ENCODE results near the gene SCAMP5.

GRCh38 chr15:75052972-75053747 lies 57.8 kb downstream of the SCAMP5 start:
- TF ChIP-seq CTCF (conservative IDR thresholded peaks at IDR 0.05; ENCODE audit: low read length) (no peak), EZH2phosphoT487 (IDR thresholded peaks at IDR 0.05; ENCODE audit: borderline replicate concordance) (no peak)
